SK-N-MC (cell line): ENCODE measurements around the gene STOML2.

Experiments used
- EZH2 ChIP-seq: fragments of 200-600 bp; sonication (generic); IDR thresholded peaks from one replicate; pipeline ENCODE4 v1.6.1; 2017; ENCODE audit warnings: antibody characterized with exemption
- POLR2AphosphoS5 ChIP-seq: IDR thresholded peaks from 2 replicates; pipeline ENCODE4 v1.6.1; 2012; ENCODE audit warnings: mild to moderate bottlenecking, low read depth, low read length, borderline replicate concordance

DNA sequence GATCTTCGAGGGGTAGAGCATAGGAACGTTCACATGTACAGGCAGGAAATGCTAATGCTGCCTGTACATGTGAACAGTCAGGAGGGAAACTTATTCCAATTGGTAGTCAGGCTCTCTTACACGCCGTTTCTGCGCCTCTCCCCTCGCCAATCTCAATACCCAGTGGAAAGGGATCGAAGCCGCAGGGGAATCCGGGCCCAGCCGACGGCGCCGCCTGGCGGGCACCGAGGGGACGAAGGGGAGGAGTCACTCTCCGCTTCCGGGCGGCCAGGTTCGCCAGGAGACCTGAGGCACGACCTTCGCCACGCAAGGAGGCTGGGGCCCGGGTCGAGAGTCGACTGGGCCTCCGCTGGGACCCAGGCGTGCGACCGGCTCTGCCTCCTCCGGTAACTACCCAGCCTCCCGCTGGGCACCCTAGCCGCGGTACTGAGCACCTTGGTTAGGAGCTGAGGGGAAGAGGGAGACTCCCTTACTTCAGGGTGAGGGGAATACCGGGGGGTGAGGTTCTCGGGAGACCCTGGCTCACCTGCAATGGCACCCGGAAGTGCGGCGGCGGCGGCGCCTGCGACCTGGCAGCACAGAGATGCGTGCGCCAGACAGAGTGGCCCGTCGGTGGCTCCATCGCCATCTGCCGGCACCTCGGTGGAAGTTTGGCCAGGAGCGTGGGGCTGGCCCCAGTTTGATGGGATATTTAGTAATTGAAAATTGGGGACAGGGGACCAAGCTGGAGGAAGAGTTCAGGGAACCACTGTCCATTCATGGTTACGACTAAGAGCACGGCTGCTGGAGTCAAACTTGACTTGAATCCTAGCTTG lies 6.7 kb downstream of the STOML2 start, which contains the start of gene PIGO:
- TF ChIP-seq POLR2AphosphoS5 (peak; percentile 73), EZH2 (no peak)
